CD4-positive, alpha-beta T cell treated with Interleukin-15 for 4 hours (primary cell): ENCODE results near the gene WDFY3.
"Not testable (repeated sequence)": the region's sequence is repeated elsewhere in the genome, so short reads cannot be mapped to it uniquely, and the experiment has no call there.

Experiments used
- DNase-seq: peaks from one replicate; pipeline ENCODE4 v3.0.0-alpha.2; 2020; ENCODE audit warnings: low spot score

Gene WDFY3

DNA sequence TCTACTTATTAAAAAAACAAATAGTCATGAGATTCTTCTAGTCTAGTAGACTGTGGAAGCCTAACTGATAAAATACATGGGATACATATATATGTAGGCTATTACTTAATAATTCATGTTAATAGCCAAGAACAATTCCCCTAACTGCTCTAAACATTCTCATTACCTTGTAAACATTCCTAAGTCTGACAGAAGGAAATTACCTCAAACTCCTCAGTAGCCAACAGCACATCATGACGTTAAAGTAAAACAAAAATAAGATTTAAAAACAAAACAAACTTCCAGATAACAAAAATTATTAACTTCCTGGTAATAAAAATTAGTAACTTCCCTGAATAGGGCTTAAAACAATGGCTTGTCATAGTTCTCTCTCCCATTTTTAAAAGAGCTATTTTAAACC lies 109.2 kb downstream of the WDFY3 start:
- DNase-seq = no peak

DNA sequence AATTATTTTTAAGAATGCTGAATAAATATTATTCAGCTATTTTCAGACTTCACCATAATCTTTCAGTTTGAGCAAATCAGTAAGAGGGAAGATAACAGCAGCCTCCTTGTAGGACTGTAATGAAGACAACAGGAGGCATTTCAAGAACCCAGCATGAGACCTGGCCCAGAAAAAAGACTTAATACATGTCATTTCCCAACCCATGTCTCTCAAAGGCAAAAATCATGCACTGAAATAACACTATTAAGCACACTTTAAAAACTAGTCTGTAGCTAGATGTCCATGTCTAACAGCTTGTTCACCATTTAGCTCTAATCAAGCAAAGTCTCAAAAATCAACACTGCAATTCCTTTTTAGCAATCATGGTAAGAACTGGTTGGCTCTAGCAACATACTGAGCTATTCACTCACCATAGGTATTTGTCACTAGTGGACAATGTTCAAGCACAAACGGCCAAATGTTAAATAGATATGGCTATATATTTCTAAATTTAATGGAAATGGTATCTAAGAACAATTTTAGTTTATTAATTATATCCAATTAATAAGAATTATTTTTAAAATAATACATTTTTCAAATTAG lies 109.9 kb downstream of the WDFY3 start:
- DNase-seq = no peak

DNA sequence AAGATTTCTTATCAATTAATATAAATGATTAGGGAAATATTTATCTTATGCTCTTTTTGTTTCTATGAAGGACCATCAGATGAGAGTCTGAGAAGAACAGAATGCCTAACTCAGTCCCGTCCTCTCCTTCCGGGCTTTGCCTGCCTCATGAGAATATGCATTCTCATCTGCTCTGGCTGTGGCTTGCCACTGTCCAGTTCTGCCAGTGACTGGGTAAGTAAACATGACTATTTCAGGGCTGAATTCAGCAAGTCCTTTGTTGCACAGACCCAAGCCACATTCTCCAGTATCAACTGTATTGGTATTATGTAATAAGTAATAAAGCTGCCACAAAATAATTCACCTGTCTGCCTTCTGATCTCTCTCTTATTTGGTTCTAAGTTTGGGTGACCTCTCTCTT lies 110.7 kb downstream of the WDFY3 start:
- DNase-seq = no peak

DNA sequence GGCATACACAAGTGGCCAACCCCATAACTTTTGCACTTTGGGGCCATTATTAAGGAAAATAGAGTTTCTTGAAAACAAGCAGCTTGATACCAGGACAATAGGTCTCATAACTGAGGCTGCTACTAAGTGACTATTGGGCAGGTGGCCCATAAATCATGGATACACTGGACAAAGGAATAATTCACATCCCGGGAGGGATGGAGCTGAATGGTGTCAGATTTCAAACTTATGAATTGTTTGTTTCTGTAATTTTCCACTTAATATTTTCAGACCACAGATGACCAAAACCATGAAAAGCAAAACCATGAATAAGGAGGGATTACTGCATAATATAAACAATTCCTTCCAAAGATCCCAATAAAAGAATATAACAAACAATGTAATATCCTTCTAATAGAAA lies 114.4 kb downstream of the WDFY3 start:
- no peak for DNase-seq

DNA sequence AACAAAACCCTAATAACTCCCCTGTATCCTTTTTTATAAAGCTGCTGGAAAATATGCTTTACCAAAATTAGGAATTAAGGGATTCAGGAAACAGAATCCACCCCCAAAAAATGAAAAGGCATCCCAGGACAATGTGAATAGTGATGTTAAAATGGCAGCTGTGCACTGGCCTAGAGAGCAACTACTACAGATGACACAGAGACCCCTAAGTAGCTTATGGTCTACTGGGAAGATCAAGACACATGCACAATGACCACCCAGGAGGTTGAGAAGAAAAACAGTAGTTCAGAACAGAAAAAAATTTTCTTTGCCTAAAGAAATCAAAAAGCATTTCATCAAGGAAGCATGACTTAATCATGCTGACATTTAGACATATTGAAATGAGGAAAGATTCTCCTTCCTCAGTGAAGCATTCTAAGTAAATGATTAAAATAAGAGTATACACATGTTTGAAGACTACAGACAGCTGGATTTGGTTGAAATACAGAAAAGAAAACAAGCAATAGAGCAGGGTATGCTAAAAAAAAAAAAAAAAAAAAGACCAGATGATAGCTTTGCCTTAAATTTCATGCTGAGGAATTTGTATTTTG lies 117.3 kb downstream of the WDFY3 start:
- DNase-seq = no peak

DNA sequence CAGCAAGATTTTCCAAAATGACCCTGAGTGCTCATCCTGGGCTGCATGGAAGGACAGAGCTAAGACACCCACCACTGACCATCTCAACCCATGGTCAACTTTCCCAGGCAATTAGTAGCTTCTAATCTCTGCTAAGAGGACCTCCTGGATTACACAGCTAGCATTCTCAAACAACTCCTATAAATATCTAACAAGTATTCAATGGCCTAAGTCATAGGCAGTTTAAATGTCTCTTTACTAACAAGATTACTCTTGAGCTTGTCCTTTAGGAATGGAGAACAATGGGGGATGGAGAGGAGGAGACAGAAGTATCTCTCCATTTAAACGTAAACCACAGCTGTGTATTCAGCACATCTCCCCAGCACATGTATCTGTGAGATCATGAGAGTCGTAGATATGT lies 118.1 kb downstream of the WDFY3 start:
- DNase-seq = no peak

DNA sequence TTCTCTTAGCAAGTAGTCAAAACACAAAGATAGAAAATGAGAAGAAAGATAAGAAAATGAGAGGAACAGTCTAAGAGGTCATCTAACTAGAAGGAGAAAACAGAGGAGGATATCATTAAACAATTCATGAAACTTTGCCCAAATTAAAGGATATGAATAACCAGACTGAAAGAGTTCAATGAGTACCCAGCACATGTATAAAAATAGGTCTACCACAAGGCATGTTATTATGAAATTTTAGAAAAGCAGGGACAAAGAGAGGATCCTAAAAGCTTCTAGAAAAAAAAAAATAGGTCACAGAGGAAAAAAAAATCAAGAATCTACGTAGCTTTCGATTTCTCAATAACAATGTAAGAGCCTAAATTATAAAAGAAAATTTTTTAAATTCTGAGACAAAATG lies 118.5 kb downstream of the WDFY3 start:
- DNase-seq = no peak

DNA sequence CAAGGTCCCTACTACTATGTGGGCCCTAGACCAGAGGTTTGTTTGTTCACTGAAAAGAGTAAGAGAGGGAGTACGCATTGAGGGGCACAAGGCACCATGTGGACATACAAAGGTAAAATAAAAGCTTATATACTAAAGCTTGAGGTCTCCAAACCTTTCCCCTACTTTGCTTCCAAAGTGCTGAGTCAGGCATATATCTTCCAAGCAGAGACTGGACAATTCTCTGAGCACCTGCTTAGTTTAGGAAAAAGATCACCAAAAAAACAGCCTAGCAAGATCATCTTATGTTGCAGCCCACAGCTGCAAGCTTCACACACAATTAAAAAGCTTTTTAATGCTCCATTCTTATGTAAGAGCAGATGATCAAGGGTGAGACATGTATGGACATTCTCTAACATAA lies 119.5 kb downstream of the WDFY3 start:
- DNase-seq = no peak

DNA sequence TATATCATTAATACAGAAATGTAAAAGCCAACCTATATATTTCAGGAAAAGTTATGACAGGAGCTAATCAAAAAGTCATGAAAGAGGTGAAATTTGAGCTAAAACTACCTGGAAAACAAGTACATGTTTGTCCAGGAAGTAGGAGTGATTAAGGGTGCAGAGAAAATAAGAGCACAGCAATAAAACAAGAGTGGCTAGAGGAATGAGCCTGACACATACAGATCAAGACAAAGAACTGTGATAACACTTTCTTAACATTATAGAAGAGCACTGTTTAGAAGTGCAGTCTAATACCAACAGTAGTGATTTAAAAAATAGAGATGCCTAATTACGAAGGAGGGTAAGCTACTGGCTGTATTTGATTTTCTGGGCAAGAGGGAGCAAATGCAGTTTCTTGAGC lies 125.1 kb downstream of the WDFY3 start:
- DNase-seq = no peak

DNA sequence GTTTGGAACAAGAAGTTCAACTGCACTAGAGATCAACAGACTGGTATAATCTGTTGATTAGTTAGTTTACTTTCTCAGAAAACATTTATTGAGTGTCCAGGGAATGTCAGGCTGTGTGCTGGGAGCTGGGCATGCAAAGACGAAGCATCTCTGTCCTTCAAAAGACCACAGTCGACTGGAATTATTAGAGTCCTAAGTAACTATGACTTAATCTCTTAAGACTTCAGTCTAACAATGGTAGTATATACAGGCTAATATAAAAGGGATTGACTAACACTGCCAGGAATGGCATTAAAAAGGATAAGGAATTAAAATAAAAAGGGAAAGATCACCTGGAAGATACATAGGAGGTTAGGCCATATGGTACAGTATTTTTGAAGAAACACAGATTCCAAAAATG lies 128.7 kb downstream of the WDFY3 start:
- DNase-seq = no peak

DNA sequence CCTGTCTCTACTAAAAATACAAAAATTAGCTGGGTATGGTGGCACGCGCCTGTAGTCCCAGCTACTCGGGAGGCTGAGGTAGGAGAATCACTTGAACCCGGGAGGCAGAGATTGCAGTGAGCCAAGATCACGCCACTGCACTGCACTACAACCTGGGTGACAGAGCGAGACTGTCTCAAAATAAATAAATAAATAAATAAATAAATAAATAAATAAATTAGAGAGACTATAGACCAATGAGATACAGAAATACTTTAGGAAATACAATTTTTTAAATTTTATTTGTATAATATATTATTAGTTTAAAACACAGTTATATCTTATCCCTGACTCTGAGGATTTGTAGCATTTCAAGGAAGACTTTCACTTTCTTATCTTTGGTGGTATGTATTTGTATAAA lies 136.9 kb downstream of the WDFY3 start:
- not testable (repeated sequence) for DNase-seq

DNA sequence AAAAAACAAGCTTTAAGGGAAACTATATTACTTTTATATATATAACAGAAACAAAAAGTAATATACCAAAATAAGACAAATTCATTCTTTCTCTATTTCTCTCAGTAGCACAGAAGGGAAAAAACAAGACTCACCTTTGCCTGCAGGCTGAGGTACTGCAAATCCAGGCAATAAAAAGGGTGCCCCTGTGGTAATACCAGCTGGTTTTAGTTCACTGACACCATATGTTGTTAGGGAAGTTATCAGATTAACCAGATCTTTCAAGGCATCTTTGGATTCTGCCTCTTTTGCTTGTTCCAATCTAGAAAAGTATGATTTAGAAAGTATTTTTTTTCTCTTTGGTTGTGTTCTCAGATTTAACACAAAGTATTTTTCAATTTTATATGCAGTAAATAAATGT lies 139.8 kb downstream of the WDFY3 start:
- no peak for DNase-seq

DNA sequence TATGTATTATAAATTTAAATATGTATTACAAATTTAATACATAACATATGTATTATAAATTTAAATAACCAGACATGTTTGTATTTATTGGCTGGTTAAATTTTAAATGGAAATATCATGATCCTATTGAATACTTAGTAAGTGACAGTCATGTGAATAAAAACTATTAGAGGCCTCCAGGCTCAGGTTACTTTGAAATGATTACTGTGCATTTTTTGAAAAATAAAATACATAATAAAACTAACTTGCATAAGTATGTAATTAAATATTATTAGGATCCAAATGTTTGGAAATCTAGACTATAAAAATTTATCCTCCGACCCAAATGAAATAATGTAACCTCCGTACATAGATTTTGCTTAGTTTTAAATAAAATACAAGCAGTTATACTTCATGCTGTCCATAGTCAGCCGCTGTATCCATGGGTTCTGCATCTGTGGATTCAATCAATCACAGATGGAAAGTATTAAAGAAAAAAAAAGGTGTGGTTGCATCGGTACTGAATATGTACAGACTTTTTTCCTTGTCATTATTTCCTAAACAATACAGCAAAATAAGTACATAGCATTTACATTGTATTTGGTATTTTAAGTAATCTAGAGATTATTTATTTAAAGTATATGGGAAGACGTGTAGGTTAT lies 140.7 kb downstream of the WDFY3 start:
- DNase-seq = no peak

DNA sequence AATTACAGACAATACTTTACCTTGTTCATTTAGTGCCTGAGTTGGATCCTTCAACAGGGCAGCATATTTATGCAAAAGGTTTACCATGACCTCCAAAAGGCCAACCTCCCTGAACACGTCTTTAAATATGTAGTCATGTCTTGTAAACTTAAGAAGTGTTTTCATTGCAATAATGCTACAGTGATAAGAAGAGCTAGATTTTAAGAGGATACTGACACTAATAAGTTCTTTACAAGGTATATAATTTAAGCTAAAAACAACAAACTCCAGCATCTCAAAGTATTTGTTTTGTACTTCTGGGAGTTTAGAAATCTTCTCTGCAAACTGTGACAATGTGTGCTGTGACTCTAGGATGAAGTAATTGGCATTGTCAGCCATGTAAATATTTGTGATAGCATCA lies 145.4 kb downstream of the WDFY3 start:
- DNase-seq = no peak

DNA sequence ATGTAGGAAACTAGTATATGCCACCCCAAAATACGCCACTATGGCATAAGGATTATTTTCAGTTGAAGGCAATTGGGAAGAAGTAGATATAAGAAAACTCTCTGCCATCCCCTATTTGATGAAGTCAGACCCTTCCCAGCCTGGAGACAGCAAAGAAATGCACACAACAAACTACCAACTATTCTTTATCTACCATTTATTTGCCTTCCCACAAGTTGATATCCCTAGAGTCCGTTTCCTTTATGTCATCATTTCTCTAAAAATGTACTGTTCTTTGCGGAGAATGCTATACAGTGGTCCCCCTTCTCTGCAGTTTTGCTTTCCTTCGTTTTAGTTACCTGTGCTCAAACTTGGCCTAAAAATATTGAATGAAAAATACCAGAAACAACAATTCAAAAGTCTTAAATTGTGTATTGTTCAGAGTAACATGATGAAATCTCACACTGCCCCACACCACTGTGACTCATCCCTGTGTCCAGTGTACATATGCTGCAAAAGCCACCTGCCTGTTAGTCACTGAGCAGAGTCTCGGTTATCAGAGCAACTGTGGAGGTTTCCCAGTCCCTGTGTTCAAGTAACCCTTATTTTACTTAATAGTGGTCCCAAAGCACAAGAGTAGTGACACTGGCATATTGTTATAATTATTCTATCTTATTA lies 152.3 kb downstream of the WDFY3 start:
- no peak for DNase-seq

DNA sequence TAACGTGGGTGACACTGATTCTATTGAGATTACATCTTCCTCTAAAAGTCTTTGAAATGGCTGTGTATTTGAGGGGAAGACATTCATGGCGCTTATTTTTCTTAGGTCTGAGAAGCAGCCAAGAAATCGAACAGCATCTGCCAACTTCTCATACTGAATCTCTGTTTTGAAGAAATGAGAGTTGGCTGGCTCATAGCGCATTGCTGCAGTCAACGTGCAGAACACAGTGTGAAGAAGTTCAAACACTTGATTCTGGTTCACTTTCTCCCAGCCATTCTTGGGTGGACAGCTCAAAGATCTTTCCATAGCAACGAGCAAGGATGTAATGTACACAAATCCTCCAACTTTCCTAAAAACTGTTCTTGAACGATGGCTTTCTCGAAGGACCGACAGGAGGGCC lies 156.5 kb downstream of the WDFY3 start:
- no peak for DNase-seq

DNA sequence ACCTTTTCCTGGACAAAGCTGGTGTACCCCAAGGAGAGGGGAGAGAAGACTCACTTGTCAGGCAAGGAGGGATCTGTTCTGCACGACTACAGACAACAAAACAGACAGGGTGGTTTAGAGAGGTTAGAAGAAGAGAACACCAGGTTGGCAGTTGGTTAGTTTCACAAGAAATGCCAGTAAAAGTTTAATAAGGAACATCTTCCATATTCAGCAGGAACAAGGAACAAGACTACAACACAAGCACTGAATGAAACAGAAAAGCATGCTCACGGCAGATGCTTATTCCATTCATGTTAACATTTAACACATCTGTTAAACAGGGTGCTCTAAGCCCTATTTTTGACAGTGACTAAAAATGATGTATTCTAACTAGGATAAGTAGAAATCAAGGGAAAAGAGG lies 158.2 kb downstream of the WDFY3 start:
- no peak for DNase-seq

DNA sequence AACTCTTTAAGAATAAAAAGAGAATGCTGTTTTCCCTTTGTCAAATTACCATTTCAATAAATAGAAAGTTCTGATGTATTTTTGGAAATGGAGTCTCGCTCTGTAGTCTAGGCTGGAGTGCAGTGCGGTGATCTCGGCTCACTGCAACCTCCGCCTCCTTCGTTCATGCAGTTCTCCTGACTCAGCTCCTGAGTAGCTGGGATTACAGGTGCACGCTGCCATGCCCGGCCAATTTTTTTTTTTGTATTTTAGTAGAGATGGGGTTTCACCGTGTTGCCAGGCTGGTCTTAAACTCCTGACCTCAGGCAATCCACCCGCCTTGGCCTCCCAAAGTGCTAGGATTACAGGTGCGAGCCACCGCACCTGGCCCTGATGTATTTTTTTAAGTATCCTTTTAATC lies 159.9 kb downstream of the WDFY3 start:
- DNase-seq = not testable (repeated sequence)

DNA sequence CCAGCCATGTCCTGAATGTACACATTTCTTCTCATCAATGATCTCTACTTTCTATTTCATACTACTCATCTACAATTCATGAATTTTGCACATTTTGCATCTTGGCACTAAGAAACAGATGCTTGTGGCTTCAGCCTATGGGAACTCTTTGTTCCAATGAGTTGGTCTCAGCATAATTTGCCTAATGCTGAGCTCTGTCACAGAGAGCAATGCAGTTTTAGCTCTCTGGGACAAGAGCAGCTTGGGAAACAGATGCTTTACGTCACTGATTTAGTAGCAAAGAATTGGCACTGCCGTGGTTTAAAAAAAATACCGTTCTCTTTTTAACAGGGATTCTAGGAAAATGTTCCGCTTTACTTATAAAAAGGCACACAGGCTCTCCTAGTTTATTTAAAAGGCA lies 162.4 kb downstream of the WDFY3 start:
- no peak for DNase-seq

DNA sequence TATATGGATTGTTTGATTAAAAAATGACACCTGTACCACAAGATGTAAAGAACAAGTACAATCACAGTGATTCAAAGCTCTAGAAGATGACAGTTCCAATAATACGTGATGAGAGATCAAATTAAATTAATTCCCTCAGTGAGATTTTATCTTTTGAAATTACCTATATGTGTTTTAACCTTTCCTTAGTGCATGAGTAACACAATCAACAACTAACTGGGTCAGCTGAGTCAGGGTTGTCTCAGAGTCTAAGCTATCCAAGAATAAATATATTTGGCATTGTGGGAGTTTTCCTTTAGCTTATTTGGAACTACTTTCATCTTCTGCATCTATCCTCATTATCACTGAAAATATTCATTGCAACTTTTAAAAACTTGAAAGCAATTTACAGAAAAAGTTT lies 162.8 kb downstream of the WDFY3 start:
- no peak for DNase-seq

DNA sequence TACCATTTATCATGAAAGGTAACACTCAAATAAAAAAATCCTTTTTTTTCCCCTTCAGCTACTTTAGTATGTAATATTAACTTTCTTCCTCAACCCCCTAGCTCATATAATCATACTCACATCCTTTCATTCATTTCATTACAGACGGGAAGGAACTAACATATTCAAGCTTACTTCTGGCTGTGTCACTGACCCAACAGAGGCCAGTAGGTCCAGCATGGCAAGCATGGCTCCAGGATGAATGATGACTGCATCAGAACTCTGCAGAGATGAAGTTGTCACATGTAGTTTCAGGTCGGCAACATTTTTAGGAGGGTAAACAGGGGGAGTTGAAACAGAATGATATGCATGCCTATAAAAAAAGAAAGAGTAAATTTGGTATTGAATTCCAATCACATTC lies 163.4 kb downstream of the WDFY3 start:
- no peak for DNase-seq

DNA sequence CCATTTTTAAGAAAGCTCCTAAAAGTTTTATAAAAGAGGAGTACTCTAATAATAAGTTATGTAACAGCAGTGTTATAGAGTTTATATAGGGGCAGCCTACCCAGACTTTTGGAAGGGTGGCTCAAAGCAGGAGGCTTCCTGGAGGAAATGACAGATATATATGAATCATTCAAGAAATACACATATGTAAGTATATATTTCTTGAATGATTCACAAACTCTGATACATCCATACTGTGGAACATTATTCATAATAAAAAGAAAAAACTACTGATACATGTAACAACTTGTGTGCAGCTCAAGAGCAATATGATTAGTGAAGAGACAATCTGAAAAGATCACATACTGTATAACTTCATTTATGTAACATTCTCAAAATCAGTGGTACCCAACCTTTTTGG lies 166.2 kb downstream of the WDFY3 start:
- no peak for DNase-seq

DNA sequence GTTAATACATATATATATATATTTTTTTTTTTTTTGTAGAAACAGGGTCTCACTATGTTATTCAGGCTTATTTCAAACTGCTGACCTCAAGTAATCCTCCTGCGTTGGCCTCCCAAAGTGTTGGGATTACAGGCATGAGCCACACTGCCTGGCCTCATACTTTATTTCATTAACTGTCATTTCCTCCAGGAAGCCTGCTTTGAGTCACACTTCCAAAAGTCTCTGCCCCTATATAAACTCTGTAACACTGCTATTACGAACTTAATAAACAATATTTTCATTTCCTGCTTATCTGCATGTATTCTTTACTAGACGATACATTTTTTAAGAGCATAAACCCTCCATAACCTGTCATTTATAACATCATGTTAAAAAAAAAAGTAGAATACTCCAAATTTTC lies 167.2 kb downstream of the WDFY3 start:
- DNase-seq = no peak

DNA sequence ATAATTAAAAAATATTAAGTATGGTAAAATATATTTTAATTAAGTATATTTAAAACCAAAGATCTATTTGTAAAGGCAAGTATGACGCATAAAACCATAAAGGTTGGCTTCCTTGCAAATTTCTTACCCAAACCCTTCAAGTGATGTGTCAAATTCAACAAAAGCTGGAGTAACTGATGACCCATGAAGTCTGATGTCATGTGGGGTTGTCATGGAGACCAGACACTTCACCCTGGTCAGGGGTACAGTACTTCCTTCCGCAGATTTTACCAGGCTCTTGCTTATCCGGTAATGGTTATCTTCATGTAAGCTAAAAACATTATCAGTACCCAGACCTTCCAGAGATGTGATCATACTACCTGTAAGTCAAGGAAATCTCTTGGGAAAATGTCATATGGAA lies 170.1 kb downstream of the WDFY3 start:
- DNase-seq = no peak
